ENCODE measurements around the gene GAS2L2. TPM values are rescaled to one million over a fixed set of nuclear protein-coding genes. Genes with fewer than 3 reads are reported as not detected.

The GAS2L2 gene
- under 1 TPM in 2 of 4 donors, not detected in 2; 0.22 to 0.51 TPM for total RNA-seq

DNA sequence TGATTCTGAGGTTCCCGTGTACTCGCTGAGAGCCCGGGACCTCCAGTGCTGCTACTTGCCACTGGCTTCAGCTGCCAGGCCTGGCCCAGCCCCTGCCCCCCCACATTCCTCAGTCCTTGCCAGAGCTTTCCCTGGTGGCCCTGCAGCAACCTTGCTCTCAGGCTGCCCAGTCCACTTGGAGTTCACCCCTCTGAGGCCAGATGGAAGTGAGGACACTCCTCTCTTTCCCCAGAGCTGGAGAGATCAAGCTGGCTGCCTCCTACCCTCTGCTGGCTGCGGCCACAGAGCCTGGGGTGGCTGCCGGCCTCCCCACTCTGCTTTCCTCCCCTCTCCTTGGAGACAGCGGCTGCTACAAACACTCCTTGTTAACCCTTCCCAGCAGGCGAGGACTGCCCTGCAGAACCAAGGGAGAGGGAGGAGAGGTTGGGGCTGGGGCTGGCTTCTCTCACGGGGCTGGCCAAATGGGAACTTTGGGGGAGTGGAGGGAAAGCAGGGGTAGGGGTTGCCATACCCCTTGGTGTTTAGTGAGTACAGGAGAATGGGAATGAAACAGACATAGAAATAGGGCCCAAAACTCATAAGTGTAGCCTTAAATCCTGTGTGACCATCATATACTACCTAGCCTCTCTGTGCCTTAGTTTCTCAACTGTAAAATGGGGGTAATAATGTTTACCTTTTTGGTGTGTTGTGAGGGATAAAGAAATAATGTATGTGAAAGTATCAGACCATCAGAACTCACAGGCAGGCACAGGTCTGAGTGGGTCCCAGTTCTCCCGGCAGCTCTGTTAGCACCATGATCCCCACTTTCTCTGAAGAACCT is at the start of gene GAS2L2:
GAS2L2 (minus strand) TSS at position 295 of the 820 bp plus-strand sequence. CDS start 389 bp downstream, outside the sequence.
- TF ChIP-seq CTCF (IDR thresholded peaks at IDR 0.05; ENCODE audit: low read depth): no peak

- TF ChIP-seq CTCF (IDR thresholded peaks at IDR 0.05; ENCODE audit: low read depth): no peak
Observed at GRCh38 chr17:35801583-35802224, 48.7 kb upstream of the GAS2L2 start.

DNA sequence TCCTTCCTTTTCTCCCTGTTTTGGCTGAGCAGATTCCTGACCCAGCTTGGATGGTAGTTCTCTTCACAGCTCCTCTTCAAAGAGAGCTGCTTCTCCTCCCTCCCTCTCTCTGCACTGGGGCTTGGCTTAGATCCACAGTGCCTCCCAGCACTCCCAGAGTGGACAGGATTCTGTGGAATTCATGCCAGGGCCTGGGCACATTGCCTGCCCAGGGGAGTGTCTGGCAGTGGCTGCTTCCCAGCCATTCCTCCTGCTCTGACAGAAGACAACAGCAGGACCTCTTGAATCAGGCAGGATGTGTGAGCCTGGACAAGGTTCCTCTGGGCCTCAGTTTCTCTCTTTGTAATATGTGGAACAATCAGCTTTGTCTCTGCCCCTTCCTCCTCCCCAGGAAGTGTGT is 46.9 kb upstream of the GAS2L2 start:
- no peak for TF ChIP-seq CTCF (IDR thresholded peaks at IDR 0.05; ENCODE audit: low read depth)

DNA sequence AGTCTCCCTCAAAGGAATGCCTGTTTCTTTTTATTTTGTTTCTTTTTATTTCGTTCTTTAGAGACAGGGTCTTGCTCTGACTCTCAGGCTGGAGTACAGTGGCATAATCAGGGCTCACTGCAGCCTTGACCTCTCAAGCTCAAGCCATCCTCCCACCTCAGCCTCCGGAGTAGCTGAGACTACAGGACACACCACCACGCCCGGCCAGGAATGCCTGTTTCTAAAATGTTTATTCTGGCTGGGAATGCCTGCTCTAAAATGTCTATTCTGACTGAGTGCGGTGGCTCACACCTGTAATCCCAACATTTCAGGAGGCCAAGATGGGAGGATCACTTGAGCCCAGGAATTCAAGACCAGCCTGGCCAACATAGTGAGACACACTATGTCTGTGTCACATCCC is 44.9 kb upstream of the GAS2L2 start:
- TF ChIP-seq CTCF (IDR thresholded peaks at IDR 0.05; ENCODE audit: low read depth): no peak

- no peak for TF ChIP-seq CTCF (IDR thresholded peaks at IDR 0.05; ENCODE audit: low read depth)
Observed at GRCh38 chr17:35797370-35797769, 44.3 kb upstream of the GAS2L2 start.

- TF ChIP-seq CTCF (IDR thresholded peaks at IDR 0.05; ENCODE audit: low read depth): no peak
Observed at GRCh38 chr17:35796942-35797341, 43.9 kb upstream of the GAS2L2 start.

DNA sequence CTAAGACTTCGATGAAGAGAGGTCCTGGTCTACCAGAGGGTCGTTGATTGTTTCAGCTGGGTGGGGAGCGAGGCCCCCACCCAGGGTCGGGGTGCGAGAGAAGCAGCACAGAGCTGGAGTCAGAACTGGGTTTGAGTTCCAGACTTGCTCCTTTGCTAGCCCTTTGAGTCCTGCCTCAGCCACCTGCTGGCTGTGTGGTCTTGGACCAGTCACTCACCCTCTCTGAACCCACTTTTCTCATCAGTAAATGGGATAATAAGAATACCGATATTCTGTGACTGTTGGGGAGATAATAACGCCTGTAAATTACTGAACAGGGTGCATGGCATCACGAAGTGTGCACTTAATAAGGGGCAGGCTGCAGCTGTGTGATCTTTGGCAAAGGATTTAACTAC is 42.8 kb upstream of the GAS2L2 start:
- no peak for TF ChIP-seq CTCF (IDR thresholded peaks at IDR 0.05; ENCODE audit: low read depth)

Data from subcutaneous adipose tissue (tissue), 4 donors.